ENCODE measurements around the gene NAA10. TPM values are rescaled to one million over a fixed set of nuclear protein-coding genes. Genes with fewer than 3 reads are reported as not detected.

NAA10 gene
- polyA plus RNA-seq, 2 of the 4 experiments (the other 2 are of a cell fraction) = 63.5 to 230 TPM

- ChIA-PET POLR2A (no interaction called here), CTCF (no interaction called here)
- Histone ChIP-seq H3K27ac (no peak within 1 kb of the TSS), H3K4me2 (no peak within 1 kb of the TSS), H3K4me1 (peaks cover 26% of the 10 kb centered on the region), H3K4me3 (no peak within 1 kb of the TSS), H3K9me3 (no peaks in the 10 kb centered on the region)
- TF ChIP-seq USF2 (IDR thresholded peaks at IDR 0.05) (no peak), NR3C1 (IDR thresholded peaks at IDR 0.05) (no peak), TP53 (CRISPR knock-in tag; IDR thresholded peaks at IDR 0.05) (no peak), ZSCAN20 (CRISPR knock-in tag; IDR thresholded peaks at IDR 0.05) (no peak), HDAC2 (IDR thresholded peaks at IDR 0.05) (no peak), HOXA7 (CRISPR knock-in tag; IDR thresholded peaks at IDR 0.05) (no peak), PHF8 (IDR thresholded peaks at IDR 0.05; ENCODE audit: borderline replicate concordance, low read depth) (no peak), HOXB5 (CRISPR knock-in tag; IDR thresholded peaks at IDR 0.05) (no peak), HOXB13 (CRISPR knock-in tag; IDR thresholded peaks at IDR 0.05; ENCODE audit: low read depth) (no peak), ESRRA (IDR thresholded peaks at IDR 0.05; ENCODE audit: borderline replicate concordance, low read length) (no peak), KDM5A (IDR thresholded peaks at IDR 0.05) (no peak), ZFP36 (IDR thresholded peaks at IDR 0.05; ENCODE audit: borderline replicate concordance, partially characterized antibody) (no peak), FOXS1 (CRISPR knock-in tag; IDR thresholded peaks at IDR 0.05) (no peak), ZC3H11A (IDR thresholded peaks at IDR 0.05) (no peak), REST (IDR thresholded peaks at IDR 0.05) (no peak)
- WGBS (ENCODE audit: missing lambda C conversion rate) = 71% methylated on average over 18 of the region's 26 CpGs
- ATAC-seq (no peak), FAIRE-seq (no peak), DNase-seq (ENCODE audit: low read depth in 1 of 2, low spot score in 1 of 2) (no peak)
These were observed 30.6 kb downstream of the NAA10 start, which contains the start of gene AVPR2 for GRCh38 chrX:153903991-153904957. Gene AVPR2, plus strand, starts transcription at chrX:153904673. Its CDS starts 473 bp downstream, at chrX:153905146.

GRCh38 chrX:153903238-153903980, 31.4 kb downstream of the NAA10 start:
- no peak for ATAC-seq

More at GRCh38 chrX:153903238-153903980, 31.4 kb downstream of the NAA10 start:
- no peak overlapping the region; a peak in 1 of 6 replicates for H3K27ac ChIP-seq
- no peak for TF ChIP-seq TFCP2L1 (CRISPR knock-in tag; IDR thresholded peaks at IDR 0.05)
- TF ChIP-seq ELK1 (IDR thresholded peaks at IDR 0.05; ENCODE audit: low read depth, low read length) = no peak
- no peak for TF ChIP-seq NR3C1 (IDR thresholded peaks at IDR 0.05)
- TF ChIP-seq SREBF2 (IDR thresholded peaks at IDR 0.05) = no peak
- no peak for TF ChIP-seq NFE2L2 (conservative IDR thresholded peaks at IDR 0.05; ENCODE audit: low read length)
- no peak for TF ChIP-seq JUNB (IDR thresholded peaks at IDR 0.05)
- no peak for TF ChIP-seq HOXB5 (CRISPR knock-in tag; IDR thresholded peaks at IDR 0.05)
- TF ChIP-seq KDM5A (IDR thresholded peaks at IDR 0.05) = no peak
- no peak for TF ChIP-seq HOXA7 (CRISPR knock-in tag; IDR thresholded peaks at IDR 0.05)
- TF ChIP-seq ESRRA (IDR thresholded peaks at IDR 0.05; ENCODE audit: borderline replicate concordance, low read length) = no peak
- TF ChIP-seq ATOH8 (CRISPR knock-in tag; IDR thresholded peaks at IDR 0.05; ENCODE audit: low read depth) = no peak
- FAIRE-seq (no peak), DNase-seq (ENCODE audit: low read depth in 1 of 2, low spot score in 1 of 2) (no peak)
- H3K4me2 ChIP-seq = no peak overlapping the region
- CTCF ChIA-PET = no interaction called here
- 86% methylated on average over 10 of the region's 18 CpGs for WGBS (ENCODE audit: missing lambda C conversion rate)
- H3K9me3 ChIP-seq = no peaks in the 10 kb centered on the region
- POLR2A ChIA-PET = no interaction called here
- H3K4me1 ChIP-seq = peaks cover 26% of the 10 kb centered on the region
- no peak overlapping the region for H3K4me3 ChIP-seq

Data from A549 (cell line).